K562 (cell line): ENCODE measurements around the gene ADGRA1. TPM values are rescaled to one million over a fixed set of nuclear protein-coding genes. Genes with fewer than 3 reads are reported as not detected.

Source experiments
- ATAC-seq: fragments of 200-7000 bp; cut with Tn5 transposase; 3 replicates; pipeline ENCODE4 v1.9.1; 2020; ENCODE audit warnings: moderate library complexity
- BruUV-seq: library from RNA; stranded (reverse); fragments of 400-500 nt; replicated peaks from 2 replicates; lab custom pipeline; 2021; lab: Mats Ljungman, UMichigan
- CTCF ChIA-PET: fragments of 300-600 bp; formaldehyde crosslinking; extraction: SDS; loops from one replicate; lab custom pipeline; 2021; ENCODE audit warnings: low intra/inter-chr PET ratio; lab: Yijun Ruan, JAX
- POLR2A ChIA-PET: fragments of 300-600, 350-650 bp; sonication (Branson Sonifier 250); formaldehyde crosslinking; extraction: SDS; loops from one replicate; lab custom pipeline; 2021; ENCODE audit warnings: antibody characterized with exemption, inconsistent platforms; lab: Yijun Ruan, JAX
- DNase-seq, 4 experiments: peaks; one replicate each; pipeline versions ENCODE4 v3.0.0 to v3.0.0-alpha.2; 2011 to 2018; ENCODE audit warnings: low spot score in 3 of 4, mixed read lengths in 3 of 4; ENCODE audit errors: extremely low read depth in 1 of 4
- FAIRE-seq: peaks from 2 replicates; lab custom pipeline; 2011; peaks lifted over from hg19 to GRCh38; lab: Jason Lieb, UNC
- H2AFZ ChIP-seq: 2 replicates; pipeline ENCODE4 v1.6.0; 2011; ENCODE audit warnings: low read depth, low read length, control low read depth, inconsistent platforms
- H3K27ac ChIP-seq: fragments of 200-600 bp; 3 replicates; pipeline ENCODE4 v1.8.0; 2011; ENCODE audit warnings: low read depth, mild to moderate bottlenecking, control low read depth, inconsistent platforms, low read length, moderate library complexity, mixed read lengths; ENCODE audit errors: extremely low read depth
- H3K27me3 ChIP-seq, 2 experiments: fragments of 300-600 bp in 1 of 2; 2 replicates in 1 of 2; 3 replicates in 1 of 2; pipeline versions ENCODE4 v1.6.0 to v1.8.0; 2011; ENCODE audit warnings: inconsistent platforms in 2 of 2, low read length in 2 of 2, mild to moderate bottlenecking in 1 of 2, mixed read lengths in 1 of 2, moderate library complexity in 1 of 2; ENCODE audit not compliant: control insufficient read depth in 2 of 2, insufficient read depth in 2 of 2
- H3K36me3 ChIP-seq: fragments of 300-600 bp; 3 replicates; pipeline ENCODE4 v1.8.0; 2011; ENCODE audit warnings: mild to moderate bottlenecking, low read length, inconsistent platforms; ENCODE audit not compliant: control insufficient read depth, insufficient read depth
- H3K4me1 ChIP-seq, 2 experiments: fragments of 200-600 bp in 1 of 2; replicated peaks in 1 of 2; 2 replicates in 1 of 2; 3 replicates in 1 of 2; pipeline versions ENCODE4 v1.5.1 to v1.8.0; 2011; ENCODE audit warnings: inconsistent platforms in 2 of 2, low read length in 2 of 2, mild to moderate bottlenecking in 1 of 2, mixed read lengths in 1 of 2, moderate library complexity in 1 of 2; ENCODE audit not compliant: control insufficient read depth in 2 of 2, insufficient read depth in 2 of 2
- H3K4me2 ChIP-seq: 2 replicates; pipeline ENCODE4 v1.6.1; 2011; ENCODE audit warnings: low read length, control low read depth, inconsistent platforms, mixed read lengths; ENCODE audit not compliant: insufficient read depth
- H3K4me3 ChIP-seq: fragments of 200-600 bp; sonication (generic), shearing (Covaris generic); 2 replicates; pipeline ENCODE4 v1.5.1; 2016; ENCODE audit warnings: control low read depth, inconsistent platforms
- H3K79me2 ChIP-seq: fragments of 200-600 bp; 3 replicates; pipeline ENCODE4 v1.8.0; 2011; ENCODE audit warnings: low read length, inconsistent platforms; ENCODE audit not compliant: control insufficient read depth, insufficient read depth
- H3K9ac ChIP-seq, 2 experiments: 2 replicates each; pipeline versions ENCODE4 v1.6.0 to v1.6.1; 2011; ENCODE audit warnings: low read depth in 2 of 2, low read length in 2 of 2, control low read depth in 1 of 2, inconsistent platforms in 1 of 2, mild to moderate bottlenecking in 1 of 2, mixed read lengths in 1 of 2; ENCODE audit not compliant: insufficient read depth in 1 of 2
- H3K9me1 ChIP-seq: one replicate; pipeline ENCODE4 v1.6.0; 2011; ENCODE audit warnings: inconsistent platforms, mild to moderate bottlenecking, low read length, moderate library complexity; ENCODE audit not compliant: control insufficient read depth, insufficient read depth
- H3K9me3 ChIP-seq: replicated peaks from 2 replicates; pipeline ENCODE4 v1.5.1; 2011; ENCODE audit warnings: low read depth, low read length, inconsistent platforms; ENCODE audit not compliant: control insufficient read depth, insufficient read depth
- H4K20me1 ChIP-seq: replicated peaks from 2 replicates; pipeline ENCODE4 v1.6.1; 2011; ENCODE audit warnings: low read length, inconsistent platforms, mixed read lengths; ENCODE audit not compliant: control insufficient read depth, insufficient read depth
- ERF ChIP-seq: fragments of 450-650 bp; formaldehyde crosslinking; IDR thresholded peaks from 2 replicates; pipeline ENCODE4 v1.4.0; 2020; ENCODE audit warnings: mild to moderate bottlenecking, mixed read lengths
- HNRNPH1 ChIP-seq: fragments of 200-400 bp; formaldehyde crosslinking; optimal IDR thresholded peaks from 2 replicates; pipeline ENCODE3; 2017; ENCODE audit warnings: low read depth, mild to moderate bottlenecking, low read length, moderate library complexity
- HOXB6 ChIP-seq: fragments of 250-450 bp; sonication (Bioruptor Pico); IDR thresholded peaks from 2 replicates; pipeline ENCODE4 v1.5.1; 2022; ENCODE audit warnings: mild to moderate bottlenecking, borderline replicate concordance
- ILF3 ChIP-seq: fragments of 450-650 bp; IDR thresholded peaks from 2 replicates; pipeline ENCODE4 v1.6.1; 2018; ENCODE audit warnings: antibody characterized with exemption, mild to moderate bottlenecking, moderate library complexity, borderline replicate concordance
- KLF1 ChIP-seq: fragments of 450-650 bp; IDR thresholded peaks from 2 replicates; pipeline ENCODE4 v1.6.1; 2016; ENCODE audit warnings: missing genetic modification characterization, missing compliant biosample characterization
- NFXL1 ChIP-seq: fragments of 450-650 bp; formaldehyde crosslinking; IDR thresholded peaks from 2 replicates; pipeline ENCODE4 v1.4.0; 2021; ENCODE audit warnings: mild to moderate bottlenecking
- PURB ChIP-seq: sonication (generic); formaldehyde crosslinking; IDR thresholded peaks from 2 replicates; pipeline ENCODE4 v1.9.0; 2021; ENCODE audit warnings: low read depth, mild to moderate bottlenecking, missing genetic modification reagents
- RFX1 ChIP-seq: fragments of 450-650 bp; IDR thresholded peaks from 2 replicates; pipeline ENCODE4 v1.6.1; 2016; ENCODE audit warnings: mild to moderate bottlenecking, moderate library complexity
- SETDB1 ChIP-seq: IDR thresholded peaks from one replicate; pipeline ENCODE4 v1.6.1; 2012; ENCODE audit warnings: low read length, control low read depth, inconsistent platforms
- YBX1 ChIP-seq: fragments of 450-650 bp; IDR thresholded peaks from 2 replicates; pipeline ENCODE4 v1.7.1; 2016; ENCODE audit warnings: mild to moderate bottlenecking
- ZNF407 ChIP-seq: fragments of 450-650 bp; IDR thresholded peaks from 2 replicates; pipeline ENCODE4 v1.6.1; 2016; ENCODE audit warnings: low read depth
- WGBS: fragments of 100-300 bp; shearing (Covaris generic); methylation state at CpG from one replicate; pipeline ENCODE4 v1.1.6; 2016; ENCODE audit warnings: low coverage, mixed read lengths; ENCODE audit not compliant: insufficient coverage; ENCODE audit errors: missing lambda C conversion rate; 5-methylcytosine and 5-hydroxymethylcytosine counted together
- in situ Hi-C: fragments of 300-500 bp; cut with MboI; formaldehyde crosslinking; loops from 4 replicates; pipeline ENCODE4 v1.15.0; 2018; ENCODE audit warnings: inconsistent platforms, mixed read lengths
- intact Hi-C: fragments of 100-400 bp; cut with micrococcal nuclease; formaldehyde crosslinking; loops from 2 replicates; pipeline ENCODE4 v1.14.2; 2022
- polyA plus RNA-seq, 8 experiments: library from polyadenylated mRNA; depleted of rRNA in 4 of 8; stranded (reverse) in 5 of 8; unstranded in 3 of 8; fragments of >200 nt; fragmentation: Nextera tagmentation in 2 of 8; fragmentation: Illumina TruSeq in 1 of 8; extraction: Ambion mirVana in 2 of 8; extraction: Trizol in 1 of 8; gene quantifications; 2 replicates each; pipeline versions ENCODE4 v1.2.1 to v1.2.3, GENCODE V29; 2011 to 2014; ENCODE audit warnings: inconsistent platforms in 1 of 8, missing spikeins in 1 of 8
- total RNA-seq, 7 experiments: library from RNA; depleted of rRNA in 6 of 7; stranded (reverse); fragments of >200 nt in 6 of 7; fragmentation: Illumina TruSeq in 2 of 7; extraction: Trizol in 2 of 7; gene quantifications; 2 replicates each; pipeline versions ENCODE4 v1.2.1 to v1.2.3, GENCODE V29; 2011 to 2021; ENCODE audit warnings: low replicate concordance in 1 of 7

The ADGRA1 gene
- total and polyA plus RNA-seq, 9 of the 15 experiments (the other 6 are each of a cell fraction or from before 2014, with no cell fraction given) = not detected

GRCh38 chr10:133104068-133104962 lies 16.6 kb downstream of the ADGRA1 start:
- BruUV-seq = no TSS peak
- Histone ChIP-seq H3K4me2 (no peak overlapping the region), H3K4me3 (no peak overlapping the region), H3K9me3 (no peaks in the 10 kb centered on the region), H4K20me1 (no peaks in the 10 kb centered on the region), H3K27me3 (peaks cover 7 to 59% of the 10 kb centered on the region in 2 experiments; a peak in 3 of 5 replicates), H3K36me3 (no peaks in the 10 kb centered on the region), H3K4me1 (peaks cover 0 to 44% of the 10 kb centered on the region in 2 experiments; a peak in 2 of 5 replicates), H3K27ac (no peak overlapping the region), H3K79me2 (no peaks in the 10 kb centered on the region), H3K9me1 (no peaks in the 10 kb centered on the region), H2AFZ (no peak overlapping the region), H3K9ac (no peak overlapping the region)
- FAIRE-seq (no peak), ATAC-seq (no peak), DNase-seq (no peak)
- POLR2A ChIA-PET = interaction anchor here (0.6 kb wide), 1 partner anchor 1206 kb away, joined by 3 read pairs; no protein-coding TSS in a partner anchor
- WGBS = 2% methylated on average over 23 of the region's 40 CpGs
- intact Hi-C loops = no loop called here
- CTCF ChIA-PET = no interaction called here
- in situ Hi-C loops = loop anchor here (25.0 kb wide), 1 partner anchor 442 kb away; no protein-coding TSS in a partner anchor
- no peak for TF ChIP-seq ERF (CRISPR knock-in tag)
- TF ChIP-seq PURB (CRISPR knock-in tag) = no peak
- TF ChIP-seq HOXB6 = no peak
- no peak for TF ChIP-seq NFXL1 (CRISPR knock-in tag)
- TF ChIP-seq YBX1 = no peak
- TF ChIP-seq KLF1 (tag) = no peak
- no peak for TF ChIP-seq ZNF407
- no peak for TF ChIP-seq SETDB1
- no peak for TF ChIP-seq HNRNPH1
- TF ChIP-seq ILF3 = no peak
- no peak for TF ChIP-seq RFX1
